ENCODE measurements around the gene FKBP3. TPM values are rescaled to one million over a fixed set of nuclear protein-coding genes. Genes with fewer than 3 reads are reported as not detected.

The FKBP3 gene
- total RNA-seq, 1 donor, result 17.7 TPM

DNA sequence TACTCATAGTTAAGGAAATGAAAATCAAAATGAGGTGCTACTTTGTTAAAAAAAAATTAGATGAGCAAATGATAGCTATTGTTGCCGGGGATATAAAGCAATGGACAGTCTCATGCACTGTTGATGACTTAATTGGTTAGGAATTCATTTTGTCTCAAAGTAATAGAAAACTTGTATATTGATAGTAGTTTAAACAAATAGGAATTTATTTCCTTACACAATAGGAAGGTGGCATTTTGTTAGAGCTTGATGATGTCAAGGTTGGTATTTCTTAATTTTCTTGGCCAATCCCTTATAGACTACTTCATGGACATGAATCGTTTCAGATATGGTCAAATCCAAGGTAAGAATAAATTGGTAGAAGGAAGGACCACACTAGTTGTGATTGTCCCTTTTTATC lies 42.6 kb downstream of the FKBP3 start:
- Histone ChIP-seq H3K9me3 (ENCODE audit: low read depth, low read length) (no peaks in the 10 kb centered on the region), H3K4me1 (ENCODE audit: insufficient read depth, low read length) (peaks cover 25% of the 10 kb centered on the region), H3K36me3 (ENCODE audit: insufficient read depth, low read length) (peaks cover 14% of the 10 kb centered on the region), H3K4me3 (ENCODE audit: insufficient read depth, low read length) (no peak overlapping the region), H2AFZ (ENCODE audit: low read length) (no peak overlapping the region), H4K20me1 (ENCODE audit: insufficient read depth, low read length) (peaks cover 52% of the 10 kb centered on the region), H3K79me2 (ENCODE audit: insufficient read depth, low read length) (peaks cover 95% of the 10 kb centered on the region), H3K27me3 (ENCODE audit: insufficient read depth, low read length) (no peaks in the 10 kb centered on the region), H3K4me2 (ENCODE audit: insufficient read depth, low read length) (peak overlapping the region; percentile 13), H3K27ac (ENCODE audit: low read depth, low read length) (peak overlapping the region; percentile 31)
- DNase-seq (ENCODE audit: insufficient read length, low spot score, missing footprints), result no peak
- TF ChIP-seq, protein P1, sequence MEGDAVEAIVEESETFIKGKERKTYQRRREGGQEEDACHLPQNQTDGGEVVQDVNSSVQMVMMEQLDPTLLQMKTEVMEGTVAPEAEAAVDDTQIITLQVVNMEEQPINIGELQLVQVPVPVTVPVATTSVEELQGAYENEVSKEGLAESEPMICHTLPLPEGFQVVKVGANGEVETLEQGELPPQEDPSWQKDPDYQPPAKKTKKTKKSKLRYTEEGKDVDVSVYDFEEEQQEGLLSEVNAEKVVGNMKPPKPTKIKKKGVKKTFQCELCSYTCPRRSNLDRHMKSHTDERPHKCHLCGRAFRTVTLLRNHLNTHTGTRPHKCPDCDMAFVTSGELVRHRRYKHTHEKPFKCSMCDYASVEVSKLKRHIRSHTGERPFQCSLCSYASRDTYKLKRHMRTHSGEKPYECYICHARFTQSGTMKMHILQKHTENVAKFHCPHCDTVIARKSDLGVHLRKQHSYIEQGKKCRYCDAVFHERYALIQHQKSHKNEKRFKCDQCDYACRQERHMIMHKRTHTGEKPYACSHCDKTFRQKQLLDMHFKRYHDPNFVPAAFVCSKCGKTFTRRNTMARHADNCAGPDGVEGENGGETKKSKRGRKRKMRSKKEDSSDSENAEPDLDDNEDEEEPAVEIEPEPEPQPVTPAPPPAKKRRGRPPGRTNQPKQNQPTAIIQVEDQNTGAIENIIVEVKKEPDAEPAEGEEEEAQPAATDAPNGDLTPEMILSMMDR (IDR thresholded peaks at IDR 0.05; ENCODE audit: extremely low read depth, low read depth, low read length), result no peak

DNA sequence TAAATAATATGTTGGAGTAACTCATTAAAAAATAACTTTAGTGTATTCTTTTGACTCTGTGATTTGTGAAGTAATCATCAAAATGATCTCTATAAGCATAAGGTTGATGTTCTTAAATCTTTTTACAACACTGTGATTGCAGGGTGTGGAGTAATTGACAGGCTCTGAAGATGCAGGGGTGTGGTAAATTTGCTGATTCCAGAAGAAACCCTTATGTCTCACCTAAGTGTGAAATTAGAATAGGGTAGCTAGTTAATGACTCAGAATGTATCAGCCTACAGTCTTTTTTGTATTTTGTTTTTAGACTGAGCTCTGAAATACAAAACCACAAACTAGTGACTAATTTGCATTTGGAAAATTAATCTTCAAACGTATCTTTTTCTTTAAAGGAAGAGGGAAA lies 44.5 kb downstream of the FKBP3 start:
- Histone ChIP-seq H3K27me3 (ENCODE audit: insufficient read depth, low read length) (no peaks in the 10 kb centered on the region), H3K27ac (ENCODE audit: low read depth, low read length) (peak overlapping the region; percentile 39), H3K4me3 (ENCODE audit: insufficient read depth, low read length) (no peak overlapping the region), H4K20me1 (ENCODE audit: insufficient read depth, low read length) (peaks cover 69% of the 10 kb centered on the region), H2AFZ (ENCODE audit: low read length) (no peak overlapping the region), H3K9me3 (ENCODE audit: low read depth, low read length) (no peaks in the 10 kb centered on the region), H3K4me1 (ENCODE audit: insufficient read depth, low read length) (peaks cover 36% of the 10 kb centered on the region), H3K79me2 (ENCODE audit: insufficient read depth, low read length) (peaks cover 97% of the 10 kb centered on the region), H3K4me2 (ENCODE audit: insufficient read depth, low read length) (peak overlapping the region; percentile 32), H3K36me3 (ENCODE audit: insufficient read depth, low read length) (no peaks in the 10 kb centered on the region)
- DNase-seq (ENCODE audit: insufficient read length, low spot score, missing footprints), result peak; percentile 91
- TF ChIP-seq, protein P1 (IDR thresholded peaks at IDR 0.05; ENCODE audit: extremely low read depth, low read depth, low read length), result no peak

DNA sequence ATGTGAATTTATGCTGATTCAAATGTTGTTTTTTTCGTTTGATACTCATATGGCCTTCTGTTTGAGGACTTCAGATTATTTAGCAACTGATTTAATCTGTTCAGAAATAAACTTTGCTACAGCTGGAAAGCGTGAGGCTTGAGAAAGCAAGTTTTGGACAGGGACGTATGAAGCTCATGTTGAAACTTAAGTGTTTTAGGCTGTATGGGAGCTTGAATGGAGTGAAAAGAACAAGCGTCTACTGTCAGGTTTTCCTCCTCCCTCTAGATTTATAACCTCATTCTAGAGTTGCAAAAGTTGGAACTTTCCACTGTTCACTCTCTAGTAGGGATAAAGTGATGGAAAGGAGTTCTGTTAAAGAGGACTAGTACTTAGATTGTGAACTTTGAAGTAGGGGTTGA lies 49.3 kb downstream of the FKBP3 start:
- Histone ChIP-seq H3K27ac (ENCODE audit: low read depth, low read length) (peak overlapping the region; percentile 82), H3K36me3 (ENCODE audit: insufficient read depth, low read length) (no peaks in the 10 kb centered on the region), H3K27me3 (ENCODE audit: insufficient read depth, low read length) (no peaks in the 10 kb centered on the region), H3K4me2 (ENCODE audit: insufficient read depth, low read length) (peak overlapping the region; percentile 99), H2AFZ (ENCODE audit: low read length) (no peak overlapping the region), H3K4me3 (ENCODE audit: insufficient read depth, low read length) (peak overlapping the region; percentile 80), H3K4me1 (ENCODE audit: insufficient read depth, low read length) (peaks cover 31% of the 10 kb centered on the region), H3K9me3 (ENCODE audit: low read depth, low read length) (no peaks in the 10 kb centered on the region), H4K20me1 (ENCODE audit: insufficient read depth, low read length) (peaks cover 53% of the 10 kb centered on the region), H3K79me2 (ENCODE audit: insufficient read depth, low read length) (peaks cover 59% of the 10 kb centered on the region)
- TF ChIP-seq, protein P1 (IDR thresholded peaks at IDR 0.05; ENCODE audit: extremely low read depth, low read depth, low read length), result no peak
- no peak for DNase-seq (ENCODE audit: insufficient read length, low spot score, missing footprints)

DNA sequence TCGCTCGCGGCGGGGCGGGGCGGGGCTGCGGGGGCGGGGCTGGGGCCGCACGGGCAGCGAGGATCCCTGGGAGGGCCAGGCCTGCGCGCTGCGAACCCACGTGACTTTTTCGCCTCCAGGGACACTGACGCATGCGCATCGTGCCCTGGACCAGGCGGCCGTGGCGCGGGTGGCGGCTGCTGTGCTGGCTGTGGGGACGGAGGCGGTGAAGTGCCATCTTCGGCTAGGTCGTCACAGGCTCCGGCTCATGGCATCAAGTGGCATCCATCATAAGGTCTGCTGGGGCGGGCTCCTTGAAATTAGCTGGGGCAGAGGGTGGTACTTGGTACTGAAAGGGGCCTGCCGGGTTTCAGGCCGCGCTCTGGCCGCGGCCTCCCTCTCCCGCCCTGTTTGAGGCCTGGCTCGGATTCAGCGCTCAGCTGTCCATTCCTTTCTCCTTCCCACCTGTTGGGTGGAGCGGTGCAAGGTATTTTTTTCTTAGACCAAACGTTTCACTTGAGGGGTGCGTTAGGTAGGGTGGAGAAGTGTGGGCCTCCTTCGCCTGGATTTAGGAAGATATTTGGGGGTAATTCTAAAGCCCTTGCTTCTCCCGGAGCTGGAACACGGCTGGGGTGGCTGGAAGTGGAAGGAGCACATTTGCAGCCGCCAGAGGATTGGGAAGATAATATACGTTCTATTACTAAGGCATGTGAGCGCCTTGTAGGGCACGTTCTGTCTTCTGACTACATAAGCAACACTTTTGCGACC lies 50.1 kb downstream of the FKBP3 start, which contains the start of gene PRPF39:
PRPF39 (plus strand) TSS at position 141 of the 747 bp plus-strand sequence. CDS start 11,124 bp downstream, outside the sequence.
- peaks cover 23% of the 10 kb centered on the region for H3K4me1 ChIP-seq (ENCODE audit: insufficient read depth, low read length)
- DNase-seq (ENCODE audit: insufficient read length, low spot score, missing footprints), result peak; percentile 99
- peak within 1 kb of the TSS; percentile 80 for H3K4me3 ChIP-seq (ENCODE audit: insufficient read depth, low read length)
- peaks cover 51% of the 10 kb centered on the region for H3K79me2 ChIP-seq (ENCODE audit: insufficient read depth, low read length)
- H3K9me3 ChIP-seq (ENCODE audit: low read depth, low read length), result no peaks in the 10 kb centered on the region
- peak within 1 kb of the TSS; percentile 82 for H3K27ac ChIP-seq (ENCODE audit: low read depth, low read length)
- H4K20me1 ChIP-seq (ENCODE audit: insufficient read depth, low read length), result peaks cover 45% of the 10 kb centered on the region
- peak within 1 kb of the TSS; percentile 99 for H2AFZ ChIP-seq (ENCODE audit: low read length)
- TF ChIP-seq, protein P1 (IDR thresholded peaks at IDR 0.05; ENCODE audit: extremely low read depth, low read depth, low read length), result no peak
- H3K36me3 ChIP-seq (ENCODE audit: insufficient read depth, low read length), result no peaks in the 10 kb centered on the region
- no peaks in the 10 kb centered on the region for H3K27me3 ChIP-seq (ENCODE audit: insufficient read depth, low read length)
- H3K4me2 ChIP-seq (ENCODE audit: insufficient read depth, low read length), result peak within 1 kb of the TSS; percentile 99
